Adipocyte (in vitro differentiated cells): ENCODE measurements around the gene LRRC71.

Source experiments
- DNase-seq: peaks from one replicate; pipeline ENCODE4 v3.0.0-alpha.2; 2015; ENCODE audit warnings: low read depth
- H3K27me3 ChIP-seq: replicated peaks from 2 replicates; pipeline ENCODE4 v1.7.0; 2013; ENCODE audit warnings: mild to moderate bottlenecking, low read length, moderate library complexity; ENCODE audit not compliant: control insufficient read depth, insufficient read depth
- H3K36me3 ChIP-seq: 2 replicates; pipeline ENCODE4 v1.7.0; 2013; ENCODE audit warnings: low read length, mild to moderate bottlenecking, moderate library complexity; ENCODE audit not compliant: control insufficient read depth, insufficient read depth, severe bottlenecking
- H3K4me1 ChIP-seq: 2 replicates; pipeline ENCODE4 v1.7.0; 2013; ENCODE audit warnings: mild to moderate bottlenecking, low read length, moderate library complexity; ENCODE audit not compliant: control insufficient read depth, insufficient read depth
- H3K4me3 ChIP-seq: 2 replicates; pipeline ENCODE4 v1.7.0; 2013; ENCODE audit warnings: mild to moderate bottlenecking, low read length, moderate library complexity
- H3K9ac ChIP-seq: 2 replicates; pipeline ENCODE4 v1.7.0; 2013; ENCODE audit warnings: mild to moderate bottlenecking, low read length, moderate library complexity
- H3K9me3 ChIP-seq: 2 replicates; pipeline ENCODE4 v1.7.0; 2013; ENCODE audit warnings: mild to moderate bottlenecking, low read length, moderate library complexity; ENCODE audit not compliant: control insufficient read depth

Gene LRRC71

GRCh38 chr1:156943756-156944155 is 23.3 kb downstream of the LRRC71 start:
- H3K9me3 ChIP-seq, result no peaks in the 10 kb centered on the region
- no peak overlapping the region for H3K9ac ChIP-seq
- H3K27me3 ChIP-seq, result no peaks in the 10 kb centered on the region
- H3K36me3 ChIP-seq, result peaks cover 97% of the 10 kb centered on the region
- H3K4me1 ChIP-seq, result no peaks in the 10 kb centered on the region
- H3K4me3 ChIP-seq, result no peak overlapping the region
- DNase-seq, result no peak

GRCh38 chr1:156944268-156944667 is 23.8 kb downstream of the LRRC71 start:
- no peak for DNase-seq

GRCh38 chr1:156944848-156945247 is 24.4 kb downstream of the LRRC71 start:
- H3K4me3 ChIP-seq, result no peak overlapping the region
- H3K9ac ChIP-seq, result no peak overlapping the region
- H3K4me1 ChIP-seq, result no peaks in the 10 kb centered on the region
- DNase-seq, result no peak
- no peaks in the 10 kb centered on the region for H3K9me3 ChIP-seq
- peaks cover 97% of the 10 kb centered on the region for H3K36me3 ChIP-seq
- H3K27me3 ChIP-seq, result no peaks in the 10 kb centered on the region

More at GRCh38 chr1:156944268-156944667, 23.8 kb downstream of the LRRC71 start:
- Histone ChIP-seq H3K9ac (no peak overlapping the region), H3K9me3 (no peaks in the 10 kb centered on the region), H3K4me3 (no peak overlapping the region), H3K36me3 (peaks cover 97% of the 10 kb centered on the region), H3K4me1 (no peaks in the 10 kb centered on the region), H3K27me3 (no peaks in the 10 kb centered on the region)

GRCh38 chr1:156945881-156946661 is 25.6 kb downstream of the LRRC71 start:
- Histone ChIP-seq H3K9me3 (no peaks in the 10 kb centered on the region), H3K36me3 (peaks cover 97% of the 10 kb centered on the region), H3K9ac (no peak overlapping the region), H3K4me3 (no peak overlapping the region), H3K4me1 (no peaks in the 10 kb centered on the region), H3K27me3 (no peaks in the 10 kb centered on the region)
- no peak for DNase-seq

- DNase-seq, result no peak
- Histone ChIP-seq H3K9ac (no peak overlapping the region), H3K36me3 (peaks cover 97% of the 10 kb centered on the region), H3K4me1 (no peaks in the 10 kb centered on the region), H3K27me3 (no peaks in the 10 kb centered on the region), H3K4me3 (no peak overlapping the region), H3K9me3 (no peaks in the 10 kb centered on the region)
Measured at GRCh38 chr1:156947127-156947526, 26.7 kb downstream of the LRRC71 start.

GRCh38 chr1:156947818-156948525 is 27.5 kb downstream of the LRRC71 start:
- peaks cover 97% of the 10 kb centered on the region for H3K36me3 ChIP-seq

GRCh38 chr1:156948708-156949107 is 28.3 kb downstream of the LRRC71 start:
- H3K9ac ChIP-seq, result no peak overlapping the region
- H3K9me3 ChIP-seq, result no peaks in the 10 kb centered on the region
- H3K4me3 ChIP-seq, result no peak overlapping the region
- H3K4me1 ChIP-seq, result no peaks in the 10 kb centered on the region
- DNase-seq, result no peak
- H3K36me3 ChIP-seq, result peaks cover 98% of the 10 kb centered on the region
- no peaks in the 10 kb centered on the region for H3K27me3 ChIP-seq

More at GRCh38 chr1:156947818-156948525, 27.5 kb downstream of the LRRC71 start:
- Histone ChIP-seq H3K9me3 (no peaks in the 10 kb centered on the region), H3K4me1 (no peaks in the 10 kb centered on the region), H3K9ac (no peak overlapping the region), H3K4me3 (no peak overlapping the region), H3K27me3 (no peaks in the 10 kb centered on the region)
- DNase-seq, result no peak

- Histone ChIP-seq H3K4me1 (no peaks in the 10 kb centered on the region), H3K4me3 (no peak overlapping the region), H3K9me3 (no peaks in the 10 kb centered on the region), H3K9ac (no peak overlapping the region), H3K27me3 (no peaks in the 10 kb centered on the region), H3K36me3 (peaks cover 96% of the 10 kb centered on the region)
- no peak for DNase-seq
Measured at GRCh38 chr1:156949127-156949526, 28.7 kb downstream of the LRRC71 start.

GRCh38 chr1:156951371-156951770 is 30.9 kb downstream of the LRRC71 start:
- no peaks in the 10 kb centered on the region for H3K9me3 ChIP-seq
- no peak overlapping the region for H3K4me3 ChIP-seq
- H3K9ac ChIP-seq, result no peak overlapping the region
- no peaks in the 10 kb centered on the region for H3K27me3 ChIP-seq
- H3K36me3 ChIP-seq, result peaks cover 94% of the 10 kb centered on the region
- DNase-seq, result no peak
- H3K4me1 ChIP-seq, result no peaks in the 10 kb centered on the region

- Histone ChIP-seq H3K4me1 (no peaks in the 10 kb centered on the region), H3K4me3 (no peak overlapping the region), H3K36me3 (peaks cover 95% of the 10 kb centered on the region), H3K27me3 (no peaks in the 10 kb centered on the region), H3K9me3 (no peaks in the 10 kb centered on the region), H3K9ac (no peak overlapping the region)
- DNase-seq, result no peak
Measured at GRCh38 chr1:156953571-156953970, 33.1 kb downstream of the LRRC71 start.

- no peaks in the 10 kb centered on the region for H3K9me3 ChIP-seq
- H3K4me1 ChIP-seq, result no peaks in the 10 kb centered on the region
- no peak for DNase-seq
- H3K27me3 ChIP-seq, result no peaks in the 10 kb centered on the region
- no peak overlapping the region for H3K9ac ChIP-seq
- no peak overlapping the region for H3K4me3 ChIP-seq
- H3K36me3 ChIP-seq, result peaks cover 93% of the 10 kb centered on the region
Measured at GRCh38 chr1:156956333-156956732, 35.9 kb downstream of the LRRC71 start.
